ENCODE measurements around the gene TIMP2.

GRCh38 chr17:78959803-78960202 lies 34.6 kb upstream of the TIMP2 start:
- TF ChIP-seq CTCF (conservative IDR thresholded peaks at IDR 0.05): no peak
- no peak for TF ChIP-seq ZFX (IDR thresholded peaks at IDR 0.05)

Measured in C4-2B (cell line).